ENCODE data around the gene ZBTB3.

- TF ChIP-seq, protein P1, sequence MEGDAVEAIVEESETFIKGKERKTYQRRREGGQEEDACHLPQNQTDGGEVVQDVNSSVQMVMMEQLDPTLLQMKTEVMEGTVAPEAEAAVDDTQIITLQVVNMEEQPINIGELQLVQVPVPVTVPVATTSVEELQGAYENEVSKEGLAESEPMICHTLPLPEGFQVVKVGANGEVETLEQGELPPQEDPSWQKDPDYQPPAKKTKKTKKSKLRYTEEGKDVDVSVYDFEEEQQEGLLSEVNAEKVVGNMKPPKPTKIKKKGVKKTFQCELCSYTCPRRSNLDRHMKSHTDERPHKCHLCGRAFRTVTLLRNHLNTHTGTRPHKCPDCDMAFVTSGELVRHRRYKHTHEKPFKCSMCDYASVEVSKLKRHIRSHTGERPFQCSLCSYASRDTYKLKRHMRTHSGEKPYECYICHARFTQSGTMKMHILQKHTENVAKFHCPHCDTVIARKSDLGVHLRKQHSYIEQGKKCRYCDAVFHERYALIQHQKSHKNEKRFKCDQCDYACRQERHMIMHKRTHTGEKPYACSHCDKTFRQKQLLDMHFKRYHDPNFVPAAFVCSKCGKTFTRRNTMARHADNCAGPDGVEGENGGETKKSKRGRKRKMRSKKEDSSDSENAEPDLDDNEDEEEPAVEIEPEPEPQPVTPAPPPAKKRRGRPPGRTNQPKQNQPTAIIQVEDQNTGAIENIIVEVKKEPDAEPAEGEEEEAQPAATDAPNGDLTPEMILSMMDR (IDR thresholded peaks at IDR 0.05; ENCODE audit: insufficient read depth, low read depth, low read length): no peak
- TF ChIP-seq EZH2 (IDR thresholded peaks at IDR 0.05; ENCODE audit: insufficient read depth, low read length): no peak
Measured at GRCh38 chr11:62716816-62717215, 37.1 kb downstream of the ZBTB3 start.
